Adrenal gland (tissue), 5 donors: ENCODE results near the gene RAD52.

Experiments
- POLR2A ChIP-seq, 2 donors: fragments of 450-650 bp; IDR thresholded peaks; one replicate each; pipeline ENCODE4 v1.6.1; 2017; ENCODE audit warnings: antibody characterized with exemption in 2 of 2, mild to moderate bottlenecking in 2 of 2, moderate library complexity in 1 of 2
- TF ChIP-seq, protein P1 (sequence below), 6 experiments: fragments of 450-650 bp in 4 of 6; fragments of 200-600 bp in 2 of 6; sonication (generic) in 1 of 6; IDR thresholded peaks; 1 replicate in 5 of 6; 2 replicates in 1 of 6; pipeline versions ENCODE4 v1.5.1 to v1.8.0; 2016 to 2021; ENCODE audit warnings: antibody characterized with exemption in 6 of 6, mild to moderate bottlenecking in 2 of 6, moderate library complexity in 1 of 6
- donor health status: DM: no; HTN: no; CAD: no.

- TF ChIP-seq, protein P1, sequence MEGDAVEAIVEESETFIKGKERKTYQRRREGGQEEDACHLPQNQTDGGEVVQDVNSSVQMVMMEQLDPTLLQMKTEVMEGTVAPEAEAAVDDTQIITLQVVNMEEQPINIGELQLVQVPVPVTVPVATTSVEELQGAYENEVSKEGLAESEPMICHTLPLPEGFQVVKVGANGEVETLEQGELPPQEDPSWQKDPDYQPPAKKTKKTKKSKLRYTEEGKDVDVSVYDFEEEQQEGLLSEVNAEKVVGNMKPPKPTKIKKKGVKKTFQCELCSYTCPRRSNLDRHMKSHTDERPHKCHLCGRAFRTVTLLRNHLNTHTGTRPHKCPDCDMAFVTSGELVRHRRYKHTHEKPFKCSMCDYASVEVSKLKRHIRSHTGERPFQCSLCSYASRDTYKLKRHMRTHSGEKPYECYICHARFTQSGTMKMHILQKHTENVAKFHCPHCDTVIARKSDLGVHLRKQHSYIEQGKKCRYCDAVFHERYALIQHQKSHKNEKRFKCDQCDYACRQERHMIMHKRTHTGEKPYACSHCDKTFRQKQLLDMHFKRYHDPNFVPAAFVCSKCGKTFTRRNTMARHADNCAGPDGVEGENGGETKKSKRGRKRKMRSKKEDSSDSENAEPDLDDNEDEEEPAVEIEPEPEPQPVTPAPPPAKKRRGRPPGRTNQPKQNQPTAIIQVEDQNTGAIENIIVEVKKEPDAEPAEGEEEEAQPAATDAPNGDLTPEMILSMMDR (IDR thresholded peaks at IDR 0.05), result no peak
- TF ChIP-seq POLR2A (IDR thresholded peaks at IDR 0.05), result no peak
These were observed 48.0 kb upstream of the RAD52 start for GRCh38 chr12:997505-997904.
